SW480 (cell line): Measurements from ENCODE around the gene FXYD4.
A peak's percentile ranks its signal among the peaks of the same experiment; 100 is the strongest.
"Not testable (repeated sequence)": the region's sequence is repeated elsewhere in the genome, so short reads cannot be mapped to it uniquely, and the experiment has no call there.

ENCODE experiments used
- DNase-seq: peaks from one replicate; pipeline ENCODE4 v3.0.0-alpha.2; 2016; ENCODE audit warnings: low spot score

FXYD4 gene

DNA sequence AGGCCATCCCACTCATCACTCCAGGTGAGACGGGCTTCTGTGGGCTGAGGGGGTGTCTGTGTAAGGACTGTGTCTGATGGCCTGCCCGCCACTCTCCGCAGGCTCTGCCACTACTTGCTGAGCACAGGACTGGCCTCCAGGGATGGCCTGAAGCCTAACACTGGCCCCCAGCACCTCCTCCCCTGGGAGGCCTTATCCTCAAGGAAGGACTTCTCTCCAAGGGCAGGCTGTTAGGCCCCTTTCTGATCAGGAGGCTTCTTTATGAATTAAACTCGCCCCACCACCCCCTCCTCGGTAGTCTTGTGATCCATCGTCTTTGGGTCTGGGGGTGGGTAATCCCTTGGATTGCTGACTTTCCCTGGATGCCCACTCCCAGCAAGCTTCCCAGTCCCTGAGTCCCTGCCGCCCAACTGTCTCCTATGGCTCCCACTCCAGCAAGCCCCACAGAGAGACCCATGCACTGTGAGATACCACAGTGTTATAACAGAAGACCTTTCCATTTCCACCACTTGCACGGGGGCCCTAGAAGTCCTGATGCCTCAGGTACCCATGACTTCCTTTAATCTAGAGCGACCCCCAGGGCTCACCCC is 4.7 kb downstream of the FXYD4 start:
- DNase-seq: no peak

DNA sequence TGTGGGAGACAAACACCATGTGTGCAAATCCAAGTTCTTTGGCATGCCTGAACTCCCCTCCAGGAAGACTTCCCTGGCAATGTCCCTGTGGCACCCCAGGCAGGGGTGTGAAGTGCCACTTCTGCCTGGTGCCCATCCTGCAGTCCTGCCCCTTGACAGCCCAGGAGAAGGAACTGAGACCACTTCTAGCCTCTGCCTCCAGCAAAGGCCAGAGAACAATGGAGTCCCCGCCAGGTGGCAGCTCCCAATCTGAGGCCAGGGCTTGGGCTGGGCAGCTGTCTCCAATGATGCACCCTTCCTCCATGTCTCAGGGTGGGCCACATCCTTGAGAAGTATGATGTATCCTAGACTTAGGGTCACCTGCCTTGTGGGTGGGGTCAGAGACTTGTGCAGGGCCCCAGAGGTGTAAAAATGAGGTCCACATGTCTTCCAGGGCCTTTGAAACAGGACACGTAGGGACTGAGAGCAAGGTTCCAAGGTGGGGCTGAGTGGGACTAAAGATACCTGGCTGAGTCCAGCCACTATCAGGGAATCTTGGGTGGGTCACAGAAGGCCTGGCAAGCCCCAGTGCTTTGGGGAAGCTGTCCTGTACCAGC is 5.5 kb downstream of the FXYD4 start:
- DNase-seq: no peak

DNA sequence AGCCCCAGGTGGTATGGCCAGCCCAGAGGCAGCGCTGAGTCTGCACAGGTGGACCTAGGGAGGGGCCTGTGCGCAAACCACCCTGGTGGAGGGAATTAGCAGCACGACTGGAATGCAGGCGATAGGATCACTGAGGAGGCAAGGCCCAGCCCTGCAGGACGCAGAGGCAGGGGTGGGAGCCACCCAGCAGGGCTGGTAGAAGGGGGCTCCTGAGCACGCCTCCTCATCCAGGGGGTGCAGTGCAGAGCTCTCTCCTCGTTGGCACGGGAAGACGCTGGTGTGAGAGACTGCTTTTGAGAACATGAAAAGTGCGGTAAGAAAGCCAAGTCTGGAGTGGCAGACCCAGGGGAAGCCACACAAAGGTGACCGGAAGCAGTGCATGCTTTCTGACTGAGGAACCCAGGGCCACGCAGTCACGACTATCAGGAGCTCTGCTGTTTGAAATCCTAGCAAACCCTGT is 6.0 kb downstream of the FXYD4 start:
- DNase-seq: peak; percentile 31

DNA sequence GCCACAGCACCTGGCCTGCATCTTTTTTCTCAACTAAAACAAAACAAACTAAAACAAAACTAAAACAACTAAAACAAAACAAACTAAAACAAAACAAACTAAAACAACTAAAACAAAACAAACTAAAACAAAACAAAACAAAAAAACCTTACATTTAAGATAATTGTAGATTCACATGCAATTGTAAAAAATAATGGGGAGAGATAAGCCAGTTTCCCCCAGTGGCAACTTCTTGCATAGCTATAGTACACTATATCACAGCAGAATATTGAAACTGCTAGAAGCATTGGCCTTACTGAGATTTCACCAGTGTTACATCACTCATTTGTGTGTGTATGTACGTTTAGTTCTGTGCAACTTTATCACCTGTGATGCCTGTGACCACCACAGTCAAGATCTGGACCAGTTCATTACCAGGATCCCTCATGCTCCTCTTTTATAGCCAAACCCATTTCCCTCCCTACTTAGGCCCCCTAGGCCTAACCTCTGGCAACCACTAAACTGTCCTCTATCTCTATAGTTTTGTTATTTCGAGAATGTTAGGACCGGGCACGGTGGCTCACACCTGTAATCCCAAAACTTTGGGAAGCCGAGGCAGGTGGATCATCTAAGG is 9.3 kb downstream of the FXYD4 start:
- DNase-seq: peak; percentile 92

DNA sequence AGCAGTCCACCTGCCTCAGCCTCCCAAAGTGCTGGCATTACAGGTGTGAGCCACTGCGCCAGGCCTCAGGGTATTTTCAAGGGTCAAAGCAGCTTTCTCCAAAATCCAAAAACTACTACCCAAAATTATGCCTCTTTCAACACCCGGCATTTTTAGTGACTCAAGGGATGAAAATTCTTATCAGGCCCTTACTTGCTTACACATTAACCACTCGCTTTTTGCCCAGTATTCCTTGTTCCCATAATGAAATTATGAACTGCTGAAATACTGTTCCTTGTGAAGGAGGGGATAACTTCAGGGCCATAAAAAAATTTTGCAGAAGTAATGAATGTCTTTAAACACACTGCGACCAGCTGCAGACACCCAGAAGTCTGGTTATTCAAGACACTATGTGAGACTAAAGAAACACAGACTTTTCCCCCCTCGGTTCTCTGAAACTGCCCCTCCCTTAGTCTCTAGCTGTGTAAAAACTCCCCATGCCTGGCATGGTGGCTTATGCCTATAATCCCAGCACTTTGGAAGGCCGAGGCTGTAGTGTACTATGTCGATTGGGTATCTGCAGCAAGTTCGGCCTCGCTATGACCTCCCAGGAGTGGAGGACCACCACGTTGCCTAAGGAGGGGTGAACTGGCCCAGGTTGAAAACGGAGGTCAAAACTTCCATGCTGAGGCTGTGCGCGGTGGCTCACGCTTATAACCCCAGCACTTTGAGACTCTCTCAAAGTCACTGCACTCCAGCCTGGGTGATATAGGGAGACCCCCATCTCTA is 12.0 kb downstream of the FXYD4 start:
- DNase-seq: no peak

DNA sequence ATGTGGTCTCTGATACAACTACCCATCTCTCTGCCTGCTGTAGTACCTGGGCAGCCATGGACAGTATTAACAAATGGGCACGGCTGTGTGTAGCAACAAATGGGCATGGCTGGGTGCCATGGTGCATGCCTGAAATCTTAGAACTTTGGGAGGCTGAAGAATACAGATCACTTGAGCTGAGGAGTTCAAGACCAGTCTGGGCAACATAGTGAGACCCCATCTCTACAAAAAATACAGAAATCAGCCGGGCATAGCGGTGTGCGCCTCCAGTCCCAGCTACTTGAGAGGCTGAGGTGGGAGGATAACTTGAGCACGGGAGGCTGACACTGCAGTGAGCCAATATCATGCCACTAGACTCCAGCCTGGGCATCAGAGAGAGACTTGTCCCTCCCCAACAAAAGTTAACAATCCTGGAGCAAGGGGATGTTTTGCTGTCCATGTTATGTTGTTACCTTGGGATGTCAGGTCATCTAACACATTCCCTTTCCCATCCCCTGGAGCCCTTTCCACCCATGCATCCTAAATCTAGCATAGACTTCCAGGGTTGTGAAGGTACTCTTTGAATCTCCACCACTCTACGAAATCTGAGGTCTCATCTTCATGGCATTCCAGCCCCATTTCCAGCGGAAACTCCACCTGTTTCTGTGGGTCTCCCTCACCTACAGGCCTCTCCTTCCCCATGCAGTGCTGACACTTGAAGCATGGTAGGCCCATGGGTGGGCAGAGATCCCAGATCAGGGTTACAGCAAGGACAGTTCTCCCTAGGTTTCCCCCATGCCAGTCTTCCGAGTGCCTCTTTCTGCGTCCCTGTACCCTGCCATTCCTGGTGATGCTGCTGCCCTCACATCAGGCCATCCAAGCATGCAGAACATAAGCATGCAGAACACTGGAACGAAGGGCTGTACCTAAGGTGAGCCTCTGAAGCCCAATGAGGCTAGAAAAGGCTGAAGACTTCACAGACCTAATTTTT is 13.1 kb downstream of the FXYD4 start:
- no peak for DNase-seq

DNA sequence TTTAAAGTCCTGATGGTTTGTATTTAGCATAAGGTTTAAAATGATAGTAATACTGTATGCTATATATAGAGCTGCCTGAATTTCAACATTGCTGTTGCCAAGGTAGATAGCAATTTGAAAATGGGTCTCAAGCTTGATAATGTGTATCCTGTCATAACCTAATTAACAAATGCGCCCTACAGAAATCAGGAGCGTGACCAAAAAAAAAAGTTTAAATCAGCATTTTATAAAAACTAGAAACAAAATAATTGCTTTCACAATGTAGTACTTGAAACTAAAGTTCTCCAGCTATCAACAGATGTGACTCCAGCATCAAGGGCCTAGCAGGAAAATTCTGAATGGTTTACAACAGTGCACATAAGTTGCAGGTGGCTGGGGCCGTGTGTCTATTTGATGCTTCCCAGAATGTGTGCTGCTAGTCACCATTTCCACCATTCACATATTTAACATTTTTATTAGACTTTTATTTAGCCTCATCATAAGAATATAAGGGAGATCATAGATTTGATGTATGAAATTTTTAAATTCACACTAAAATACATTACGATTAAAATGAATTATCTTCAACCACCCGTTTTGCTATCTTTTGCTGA is 14.1 kb downstream of the FXYD4 start:
- no peak for DNase-seq

DNA sequence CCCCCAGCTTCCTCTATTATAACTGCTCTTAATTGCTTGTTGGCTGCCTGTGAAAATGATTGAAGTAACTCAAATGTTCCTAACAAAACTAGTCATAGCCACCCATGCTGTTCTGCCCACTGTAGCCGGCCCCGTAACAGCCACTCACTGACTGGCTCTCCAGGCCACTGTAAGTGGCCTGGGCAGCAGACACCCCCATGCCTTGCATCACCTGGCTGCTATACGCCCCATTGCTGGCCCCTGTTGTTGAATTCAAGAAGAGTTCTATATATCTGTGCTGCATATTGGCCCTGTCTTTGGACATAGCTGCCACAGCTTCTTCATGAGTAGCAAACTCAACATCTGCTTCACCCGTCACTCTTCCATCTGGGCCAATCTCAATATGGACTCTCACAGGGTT is 15.1 kb downstream of the FXYD4 start:
- no peak for DNase-seq

DNA sequence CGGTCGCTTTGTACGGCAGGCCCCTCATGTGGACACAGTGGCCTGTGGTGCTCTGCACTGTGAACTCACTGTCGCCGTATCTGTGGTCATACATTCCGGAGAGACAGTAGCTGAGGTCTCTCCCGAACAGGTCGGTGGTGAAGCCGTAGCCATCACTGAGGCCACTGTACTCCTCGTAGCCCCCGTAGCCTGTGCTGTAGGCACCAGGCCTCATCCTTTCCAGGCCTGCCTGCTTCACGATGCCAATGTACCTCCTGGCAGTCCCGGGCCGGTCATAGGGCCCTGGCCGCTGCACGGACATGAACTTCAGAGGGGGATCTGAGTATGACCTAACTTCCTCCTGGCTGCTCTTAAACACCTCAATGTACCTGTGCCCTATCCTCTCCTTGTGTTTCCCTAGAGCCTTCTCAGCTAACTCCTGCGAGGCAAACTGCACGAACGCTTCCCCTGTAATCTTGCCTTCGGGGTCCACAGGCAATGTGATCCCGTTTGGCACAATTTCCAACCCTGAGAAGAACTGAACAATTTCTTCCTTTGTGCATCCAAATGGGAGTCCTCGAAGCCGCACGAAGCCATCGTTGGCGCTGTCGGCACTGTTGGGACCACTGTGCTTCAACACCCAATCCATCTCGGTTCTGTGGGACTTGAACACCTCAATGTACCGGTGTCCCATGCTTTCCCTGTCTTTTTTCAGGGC is 15.7 kb downstream of the FXYD4 start:
- DNase-seq: no peak

DNA sequence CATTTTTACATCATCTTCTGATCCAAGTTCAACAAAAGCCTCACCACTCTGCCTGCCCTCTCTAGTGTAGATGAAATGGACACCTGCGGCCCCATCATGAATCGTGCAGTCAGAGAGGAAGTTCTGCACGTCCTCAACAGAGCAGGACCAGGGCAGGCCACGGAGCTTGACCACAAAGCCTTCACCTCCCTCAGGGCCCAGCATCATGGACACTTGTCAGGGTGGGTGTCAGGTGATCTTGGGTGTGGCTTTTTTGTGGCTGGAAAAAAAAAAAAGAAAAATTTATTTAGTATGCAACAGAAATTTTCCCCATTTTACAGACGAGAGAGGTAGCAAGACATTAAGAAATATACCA is 16.2 kb downstream of the FXYD4 start:
- no peak for DNase-seq

DNA sequence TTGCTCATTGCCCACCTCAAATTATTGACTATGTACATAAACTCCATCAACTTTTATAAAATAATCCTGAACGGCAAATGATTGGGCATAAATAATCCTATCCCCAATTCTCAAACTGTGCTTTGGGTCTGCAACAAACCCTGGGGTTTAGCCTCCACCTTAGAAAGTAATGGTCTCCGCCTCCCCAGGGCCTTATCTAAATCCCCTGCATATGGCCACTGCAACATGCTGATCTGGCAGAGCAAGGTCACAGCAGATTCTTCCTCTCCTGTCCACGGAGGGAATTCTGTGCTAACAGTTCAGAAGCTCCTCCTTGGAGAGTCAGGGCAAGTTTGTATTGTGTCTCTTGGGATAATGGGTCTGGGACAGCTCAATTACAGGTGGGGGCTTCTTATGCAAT is 18.4 kb downstream of the FXYD4 start:
- DNase-seq: no peak

DNA sequence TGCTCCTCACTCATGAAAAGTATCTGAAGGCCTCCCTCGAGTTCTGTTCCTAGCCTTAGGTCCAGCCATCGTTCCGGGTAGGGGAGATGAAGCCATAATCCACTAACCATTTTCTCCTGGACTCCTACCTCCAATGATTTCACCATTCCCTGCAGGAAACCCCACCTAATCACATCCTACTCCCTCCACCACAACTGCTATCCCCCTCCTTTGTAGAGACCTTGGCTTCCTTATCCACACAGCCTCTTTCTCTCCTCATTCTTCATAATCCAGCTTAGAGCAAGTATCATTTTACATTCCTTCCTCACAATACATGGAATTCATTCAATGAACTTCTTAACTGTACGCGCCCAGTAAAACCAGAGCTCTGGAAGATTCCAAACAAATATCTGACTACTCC is 18.9 kb downstream of the FXYD4 start:
- DNase-seq: no peak

DNA sequence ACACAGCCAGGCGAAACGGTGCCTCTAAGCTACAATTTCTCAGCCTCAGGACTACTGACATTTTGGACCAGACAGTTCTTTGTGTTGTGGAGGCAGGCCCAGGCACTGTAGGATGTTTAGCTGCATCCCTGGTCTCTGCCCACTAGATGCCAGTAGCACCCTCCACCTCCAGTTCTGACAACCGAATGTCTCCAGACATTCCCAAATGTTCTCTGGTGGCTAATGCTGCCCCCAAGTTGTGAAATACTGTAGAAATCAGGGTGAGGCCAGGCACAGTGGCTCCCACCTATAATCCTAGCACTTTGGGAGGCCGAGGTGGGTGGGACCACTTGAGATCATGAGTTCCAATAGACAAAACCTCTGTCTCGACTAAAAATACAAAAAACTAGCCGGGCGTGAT is 19.3 kb downstream of the FXYD4 start:
- peak; percentile 43 for DNase-seq

DNA sequence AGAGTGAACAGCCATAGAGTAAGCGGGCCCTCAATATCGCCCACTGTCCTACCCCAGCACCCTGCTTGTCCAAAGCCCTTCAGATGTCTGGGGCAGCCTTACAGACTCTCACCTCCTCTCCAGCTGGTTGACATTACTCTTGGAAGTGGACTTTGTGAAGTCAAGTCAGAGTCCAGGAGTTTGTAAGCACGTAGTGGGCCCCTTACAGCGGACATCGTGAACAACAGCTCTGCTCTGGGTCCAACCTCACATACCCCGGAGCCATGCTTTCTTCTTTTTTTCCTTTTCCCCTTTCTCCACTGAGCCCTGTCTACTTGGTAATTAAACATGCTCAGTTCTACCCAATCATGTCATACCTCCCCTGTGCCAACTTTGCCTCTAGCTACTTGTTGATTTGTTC is 20.1 kb downstream of the FXYD4 start:
- DNase-seq: no peak

DNA sequence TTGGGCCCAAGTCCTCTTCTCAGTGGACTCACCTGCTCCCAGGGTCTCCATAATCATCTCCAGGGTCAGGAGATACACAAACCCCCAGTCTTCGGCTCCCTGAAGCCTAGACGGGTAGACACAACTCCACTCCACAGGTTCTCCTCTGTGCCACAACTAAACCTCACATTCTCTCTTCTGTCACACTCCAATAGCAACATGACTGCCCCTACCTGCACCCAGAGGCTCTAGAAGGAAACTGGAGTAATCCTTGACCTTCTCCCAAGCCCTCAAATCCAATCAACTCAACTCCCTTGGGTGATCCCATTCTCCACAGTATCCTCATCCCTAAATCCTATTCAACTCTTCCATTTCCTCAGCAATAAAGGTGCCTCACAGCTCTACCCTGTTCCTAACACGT is 21.3 kb downstream of the FXYD4 start:
- DNase-seq: no peak

DNA sequence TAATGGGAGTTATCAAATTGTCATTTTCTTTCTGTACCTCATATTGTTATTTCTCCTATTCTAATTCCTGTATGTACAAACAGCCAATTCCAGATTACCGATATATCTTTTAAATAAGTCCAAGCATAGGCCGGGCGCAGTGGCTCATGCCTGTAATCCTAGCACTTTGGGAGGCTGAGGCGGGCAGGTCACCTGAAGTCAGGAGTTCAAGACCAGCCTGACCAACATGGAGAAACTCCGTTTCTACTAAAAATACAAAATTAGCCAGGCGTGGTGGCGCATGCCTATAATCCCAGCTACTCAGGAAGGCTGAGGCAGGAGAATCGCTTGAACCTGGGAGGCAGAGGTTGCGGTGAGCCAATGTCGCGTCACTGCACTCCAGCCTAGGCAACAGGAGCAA is 21.8 kb downstream of the FXYD4 start:
- not testable (repeated sequence) for DNase-seq

DNA sequence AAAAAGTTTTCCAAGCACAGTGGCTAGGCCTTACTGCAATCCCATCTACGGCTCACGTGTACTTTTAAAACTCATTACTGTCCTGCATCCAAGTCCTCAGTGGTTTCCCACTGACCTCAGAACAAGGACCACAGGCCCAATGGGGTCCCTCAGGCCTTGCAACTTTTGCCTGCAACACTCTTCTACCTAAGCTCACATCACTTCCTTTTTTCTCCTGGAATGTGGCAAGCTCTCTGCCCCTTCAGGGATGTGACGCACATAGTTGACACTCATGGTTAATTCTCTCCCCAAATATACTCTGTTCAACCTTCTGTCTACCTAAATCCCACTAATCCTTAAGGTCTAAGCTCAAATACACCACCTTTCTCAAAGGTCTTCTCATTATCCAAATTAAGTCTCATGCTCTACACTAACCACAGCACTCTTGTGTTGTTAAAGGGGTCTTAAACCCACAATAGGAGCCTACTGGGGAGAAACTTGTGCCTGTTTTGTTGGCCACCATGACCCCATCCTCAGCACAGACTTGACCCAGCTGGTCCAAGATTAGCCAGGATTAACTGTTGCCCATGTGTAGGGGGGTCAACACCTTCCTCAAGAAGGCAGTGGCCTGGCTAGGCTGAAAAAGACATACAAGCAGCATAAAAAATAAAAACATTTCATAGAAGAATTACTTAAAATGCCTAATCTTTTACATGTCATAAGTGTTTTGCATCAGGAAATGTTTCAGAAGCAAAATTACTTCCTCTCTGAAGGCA is 22.3 kb downstream of the FXYD4 start:
- DNase-seq: no peak

DNA sequence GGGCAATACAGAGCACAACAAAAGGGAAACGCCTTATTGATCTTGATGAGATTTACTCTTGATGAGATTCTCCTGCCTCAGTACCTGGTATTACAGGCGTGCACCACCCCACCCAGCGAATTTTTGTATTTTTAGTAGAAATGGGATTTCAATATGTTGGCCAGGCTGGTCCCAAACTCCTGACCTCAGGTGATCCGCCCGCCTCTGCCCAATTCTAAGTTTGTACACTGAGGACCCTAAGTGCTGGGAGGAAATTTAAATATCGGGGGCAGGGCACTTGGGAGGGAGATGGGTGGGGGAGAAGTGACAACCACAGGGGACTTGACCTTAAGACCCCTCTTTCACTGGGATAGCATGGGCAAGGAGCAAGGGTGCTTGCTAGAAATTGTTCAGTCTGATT is 23.4 kb downstream of the FXYD4 start:
- DNase-seq: no peak

DNA sequence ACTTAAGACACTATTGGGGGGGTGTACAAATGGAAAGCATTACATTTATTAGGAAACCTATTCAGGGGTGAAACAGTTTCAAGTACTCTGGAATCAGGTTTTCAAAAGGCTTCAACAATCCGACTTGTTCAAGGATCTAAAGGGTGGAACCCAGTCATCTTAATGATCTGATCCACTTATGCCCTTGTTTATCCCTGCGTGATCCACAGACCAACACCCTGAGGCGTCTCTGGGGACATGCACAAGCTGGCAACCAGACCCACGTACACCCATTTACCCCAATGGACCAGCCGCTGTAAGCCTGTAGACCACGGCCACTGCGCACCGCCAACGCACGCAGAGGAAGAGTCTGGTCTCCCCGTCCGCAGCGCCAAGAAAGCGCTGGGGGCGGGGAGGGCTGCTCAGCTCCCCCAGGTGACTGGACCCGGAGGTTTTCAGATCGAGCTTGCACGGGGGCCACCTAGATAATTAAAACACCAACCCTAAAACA is 24.2 kb downstream of the FXYD4 start:
- no peak for DNase-seq
